Measurements from ENCODE around the gene SLC26A6.

Gene SLC26A6, protein sequence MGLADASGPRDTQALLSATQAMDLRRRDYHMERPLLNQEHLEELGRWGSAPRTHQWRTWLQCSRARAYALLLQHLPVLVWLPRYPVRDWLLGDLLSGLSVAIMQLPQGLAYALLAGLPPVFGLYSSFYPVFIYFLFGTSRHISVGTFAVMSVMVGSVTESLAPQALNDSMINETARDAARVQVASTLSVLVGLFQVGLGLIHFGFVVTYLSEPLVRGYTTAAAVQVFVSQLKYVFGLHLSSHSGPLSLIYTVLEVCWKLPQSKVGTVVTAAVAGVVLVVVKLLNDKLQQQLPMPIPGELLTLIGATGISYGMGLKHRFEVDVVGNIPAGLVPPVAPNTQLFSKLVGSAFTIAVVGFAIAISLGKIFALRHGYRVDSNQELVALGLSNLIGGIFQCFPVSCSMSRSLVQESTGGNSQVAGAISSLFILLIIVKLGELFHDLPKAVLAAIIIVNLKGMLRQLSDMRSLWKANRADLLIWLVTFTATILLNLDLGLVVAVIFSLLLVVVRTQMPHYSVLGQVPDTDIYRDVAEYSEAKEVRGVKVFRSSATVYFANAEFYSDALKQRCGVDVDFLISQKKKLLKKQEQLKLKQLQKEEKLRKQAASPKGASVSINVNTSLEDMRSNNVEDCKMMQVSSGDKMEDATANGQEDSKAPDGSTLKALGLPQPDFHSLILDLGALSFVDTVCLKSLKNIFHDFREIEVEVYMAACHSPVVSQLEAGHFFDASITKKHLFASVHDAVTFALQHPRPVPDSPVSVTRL

GRCh38 chr3:48635222-48636021 lies at the start of gene SLC26A6:
Gene SLC26A6 (minus strand): TSS chr3:48635461. CDS start chr3:48635393, 68 bp downstream.
- DNase-seq = peak; percentile 98

GRCh38 chr3:48684480-48685143 lies 49.4 kb upstream of the SLC26A6 start:
- DNase-seq = no peak

DNA sequence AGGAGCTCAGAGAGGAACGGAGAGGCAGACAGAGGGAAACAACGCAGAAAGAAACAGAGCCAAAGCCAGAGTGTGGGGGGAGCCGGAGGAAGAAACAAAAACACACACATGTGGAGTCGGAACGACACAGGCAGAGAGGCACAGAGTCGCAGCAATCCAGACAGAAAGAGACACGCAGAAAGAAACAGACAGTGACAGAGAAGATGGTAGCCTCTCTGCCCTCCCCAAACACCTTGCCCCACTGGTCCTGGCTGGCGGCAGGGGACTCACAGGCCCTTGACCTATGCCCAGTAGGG lies 48.7 kb upstream of the SLC26A6 start:
- DNase-seq = no peak

DNA sequence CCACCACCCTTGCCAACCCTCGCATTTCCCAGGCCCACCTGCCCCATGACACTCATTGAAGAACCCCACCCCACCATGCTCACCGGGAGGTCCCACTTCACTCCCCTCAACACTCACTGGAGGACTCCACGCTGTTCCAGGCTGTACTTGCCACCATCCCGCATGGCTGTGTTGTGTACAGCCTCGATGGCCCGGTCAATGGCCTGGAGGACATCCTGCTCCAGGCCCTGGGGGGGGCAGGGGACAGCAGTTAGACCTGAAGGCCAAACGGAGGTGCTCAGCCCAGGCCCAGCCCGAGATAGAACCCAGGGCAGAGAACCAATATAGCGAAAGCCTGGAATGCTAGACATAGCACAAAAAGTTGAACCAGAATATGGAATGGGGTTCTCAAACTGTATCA lies 47.5 kb upstream of the SLC26A6 start:
- DNase-seq = no peak

GRCh38 chr3:48681974-48682610 lies 46.8 kb upstream of the SLC26A6 start:
- no peak for DNase-seq

DNA sequence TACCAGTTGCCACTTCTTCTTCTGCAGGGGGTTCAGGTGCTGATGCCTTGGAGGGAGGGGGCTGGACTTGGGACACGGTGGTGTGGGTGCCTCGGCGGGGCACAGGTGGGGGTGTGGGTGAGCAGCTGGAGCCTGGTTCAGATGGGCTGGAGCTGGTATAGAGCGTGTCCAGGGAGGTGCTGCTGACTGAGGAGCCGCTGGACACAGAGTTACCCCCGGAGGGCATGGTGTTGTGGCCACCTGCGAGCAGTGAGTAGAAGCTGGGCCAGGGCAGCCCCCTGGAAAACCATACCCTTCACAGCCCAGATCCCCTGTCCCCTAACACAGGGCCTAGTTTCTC lies 46.2 kb upstream of the SLC26A6 start:
- DNase-seq = no peak

- no peak for DNase-seq
These were observed 45.7 kb upstream of the SLC26A6 start for GRCh38 chr3:48680811-48681540.

- DNase-seq = no peak
These were observed 44.4 kb upstream of the SLC26A6 start for GRCh38 chr3:48679411-48680391.

DNA sequence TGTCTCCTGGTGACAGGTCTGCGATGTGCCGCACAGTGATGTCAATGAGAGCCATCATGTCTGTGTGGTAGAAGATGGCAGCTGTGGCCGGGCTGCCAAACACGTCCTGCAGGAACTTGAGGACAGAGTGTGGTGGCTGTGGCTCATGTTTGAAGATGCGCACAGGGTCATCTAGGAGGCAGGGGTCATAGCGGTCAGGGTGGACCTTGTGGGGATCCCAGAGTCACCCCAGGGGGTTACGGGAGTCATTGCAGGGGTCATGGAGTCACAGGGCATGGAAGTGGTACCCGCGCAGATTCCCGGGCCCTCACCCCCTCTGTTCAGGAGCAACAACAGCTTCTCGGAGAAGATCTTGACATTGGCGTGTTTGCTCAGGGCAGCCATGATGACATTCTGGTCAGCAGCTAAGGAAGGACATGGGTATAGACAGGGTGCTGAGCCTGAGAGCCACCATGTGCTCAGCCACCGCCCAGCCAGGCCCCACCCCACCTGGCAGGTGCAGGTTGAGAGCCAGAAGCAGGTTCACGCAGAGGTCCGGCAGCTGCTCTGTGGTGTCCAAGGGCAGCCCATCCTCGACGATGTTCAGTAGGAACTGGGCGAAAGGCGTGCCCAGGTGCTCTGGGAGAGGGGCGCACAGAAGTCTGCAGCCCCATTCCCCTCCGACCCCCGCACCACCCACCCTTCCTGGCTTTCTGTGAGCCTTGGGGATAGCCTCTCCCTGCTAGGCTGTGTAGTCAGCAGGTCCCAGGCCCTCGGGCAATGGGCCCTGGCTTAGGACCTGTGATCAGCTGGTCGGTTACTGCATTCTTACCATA lies 43.5 kb upstream of the SLC26A6 start:
- DNase-seq = no peak

DNA sequence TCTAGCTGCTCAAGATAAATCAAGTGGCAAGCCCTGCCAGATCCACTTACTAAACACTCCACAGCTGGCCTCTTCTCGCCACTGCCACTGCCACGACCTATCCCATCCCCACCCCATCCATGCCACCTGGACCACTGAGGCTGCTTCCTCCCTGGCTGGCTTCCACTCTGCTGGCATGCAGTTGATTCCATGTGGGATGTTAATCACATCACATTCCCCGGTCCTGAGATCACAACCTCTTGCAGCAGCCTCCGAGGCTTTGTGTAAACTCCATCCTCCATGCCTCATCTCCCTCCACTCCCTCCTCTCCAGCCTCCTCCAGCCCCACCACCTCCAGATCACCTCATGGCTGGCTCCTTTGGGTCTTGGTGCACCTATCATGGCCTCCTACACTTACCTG lies 42.8 kb upstream of the SLC26A6 start:
- no peak for DNase-seq

GRCh38 chr3:48674505-48674904 lies 39.2 kb upstream of the SLC26A6 start:
- no peak for DNase-seq

- no peak for DNase-seq
These were observed 37.3 kb upstream of the SLC26A6 start for GRCh38 chr3:48672522-48672921.

DNA sequence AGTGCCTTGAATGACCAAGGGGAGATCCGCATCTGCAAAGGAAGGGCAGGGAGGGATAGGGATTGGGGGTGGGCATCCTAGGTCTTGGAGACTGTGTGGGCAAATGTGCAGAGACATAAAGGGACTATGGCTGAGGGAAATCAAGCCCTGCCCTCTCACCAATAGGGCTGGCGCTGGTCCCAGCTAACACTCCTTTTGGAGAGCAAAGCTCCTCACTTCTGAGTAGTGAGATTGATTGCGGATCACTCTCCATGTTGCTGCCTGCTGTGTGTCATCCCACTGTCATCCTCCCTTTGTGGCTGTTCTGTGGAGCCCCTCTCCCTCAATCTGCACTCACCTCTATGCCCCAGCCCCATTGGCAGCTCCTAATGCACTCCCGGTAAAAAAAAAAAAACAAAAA lies 29.7 kb upstream of the SLC26A6 start:
- DNase-seq = no peak

GRCh38 chr3:48664313-48664644 lies 29.0 kb upstream of the SLC26A6 start:
- no peak for DNase-seq

- DNase-seq = peak; percentile 99
These were observed 28.4 kb upstream of the SLC26A6 start for GRCh38 chr3:48663489-48664312.

DNA sequence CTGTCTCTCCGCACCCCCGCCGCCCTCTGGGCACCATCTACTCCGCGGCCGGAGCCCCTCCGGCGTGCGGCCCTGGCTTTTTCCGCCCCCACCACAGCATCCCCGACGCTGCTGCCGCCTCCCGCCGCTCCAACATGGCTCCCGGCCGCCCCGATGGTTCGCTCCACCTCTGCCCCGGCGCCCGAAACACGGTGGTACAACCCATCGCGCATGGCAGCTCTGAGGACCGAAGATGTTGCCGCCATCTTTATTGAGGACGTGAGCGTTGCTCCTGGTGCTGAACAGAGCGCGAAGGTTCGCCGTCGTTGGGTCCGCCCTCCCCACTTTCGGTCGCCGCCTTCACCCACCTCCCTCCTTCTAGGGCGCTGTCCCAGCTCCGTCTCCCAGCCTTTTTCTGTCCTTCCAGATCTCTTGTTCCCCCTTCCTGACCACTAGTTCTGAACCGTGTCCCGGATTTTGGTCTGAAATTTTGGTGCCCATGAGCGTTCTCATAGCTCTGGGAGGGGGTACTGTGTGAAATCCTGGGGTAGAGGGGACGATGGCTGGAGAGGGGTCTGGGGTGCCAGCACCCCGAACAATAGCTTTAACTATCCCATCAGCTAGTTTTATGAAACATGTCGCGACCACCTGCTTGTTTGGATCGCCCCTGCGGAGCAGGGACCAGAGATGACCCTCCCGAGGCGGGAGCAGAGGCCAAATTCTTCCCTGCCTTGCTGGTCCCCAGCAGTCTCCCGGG lies 27.7 kb upstream of the SLC26A6 start, which contains the start of gene CELSR3:
CELSR3 (minus strand) TSS at position 134 of the 736 bp plus-strand sequence. CDS start 252 bp downstream, outside the sequence.
- DNase-seq = peak; percentile 91

DNA sequence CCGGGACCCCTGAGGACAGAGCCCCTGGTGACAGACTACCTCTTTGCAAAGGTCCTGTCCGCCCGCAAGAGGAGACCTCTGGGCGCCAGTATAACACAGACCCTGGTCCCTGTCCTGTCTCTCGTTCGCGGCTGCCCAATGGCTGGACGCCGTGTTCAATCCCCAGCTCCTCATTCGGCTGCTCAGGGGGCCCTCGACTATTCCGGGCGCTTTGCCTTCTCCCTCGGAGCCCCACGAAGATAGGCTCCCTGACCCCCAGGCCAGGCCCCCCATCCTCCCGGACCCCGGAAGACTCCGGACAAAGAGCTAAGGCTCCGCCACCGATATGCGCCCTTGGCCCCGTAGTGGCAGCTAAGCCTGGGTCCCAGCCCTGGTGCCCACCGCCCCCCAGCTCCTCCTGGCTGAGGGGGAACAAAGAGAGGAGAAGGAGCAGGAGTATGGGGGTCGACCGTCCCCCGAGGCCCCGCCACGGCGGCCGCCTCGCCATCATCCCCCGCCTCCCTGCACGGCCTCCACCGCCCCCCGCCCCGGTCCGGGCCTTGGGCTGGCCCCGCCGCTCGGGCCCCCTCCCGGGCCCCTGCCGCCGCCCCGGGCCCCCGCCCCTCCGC lies 27.0 kb upstream of the SLC26A6 start:
- DNase-seq = no peak

All from activated CD4-positive, alpha-beta T cell treated with anti-CD3 and anti-CD28 coated beads, Interleukin-10, Interleukin-2, amounts not matched to agents 100 ng/mL and 50 ng/mL, durations not matched to agents 16 hours and 8 hours (primary cell).